HepG2 (cell line): Measurements from ENCODE around the gene ABCE1. TPM values are rescaled to one million over a fixed set of nuclear protein-coding genes. Genes with fewer than 3 reads are reported as not detected.

Experiments used
- ATAC-seq: fragments of 200-7000 bp; cut with Tn5 transposase; 3 replicates; pipeline ENCODE4 v1.9.1; 2020; ENCODE audit warnings: mild to moderate bottlenecking, moderate library complexity
- BruUV-seq: library from RNA; stranded (reverse); fragments of 400-500 nt; replicated peaks from 2 replicates; lab custom pipeline; 2021; lab: Mats Ljungman, UMichigan
- CTCF ChIA-PET: fragments of 300-600 bp; formaldehyde crosslinking; extraction: SDS; loops from one replicate; lab custom pipeline; 2021; ENCODE audit warnings: low total read pairs, inconsistent platforms, low intra/inter-chr PET ratio; lab: Yijun Ruan, JAX
- POLR2A ChIA-PET: fragments of 350-600 bp; sonication (Branson Sonifier 250); formaldehyde crosslinking; loops from one replicate; lab custom pipeline; 2020; ENCODE audit warnings: antibody characterized with exemption, inconsistent platforms; lab: Yijun Ruan, JAX
- DNase-seq: peaks from one replicate; pipeline ENCODE4 v3.0.0-alpha.2; 2015; ENCODE audit warnings: low spot score
- FAIRE-seq: peaks from 3 replicates; lab custom pipeline; 2011; peaks lifted over from hg19 to GRCh38; lab: Jason Lieb, UNC
- H2AFZ ChIP-seq: one replicate; pipeline ENCODE4 v1.6.1; 2011; ENCODE audit warnings: low read length, inconsistent platforms
- H3K27ac ChIP-seq: fragments of 300-600 bp; 3 replicates; pipeline ENCODE4 v1.8.0; 2011; ENCODE audit warnings: mixed run types, mild to moderate bottlenecking, mixed read lengths, low read length, inconsistent platforms; ENCODE audit not compliant: insufficient read depth; ENCODE audit errors: extremely low read length
- H3K27me3 ChIP-seq, 2 experiments: fragments of 200-600 bp in 1 of 2; 2 replicates in 1 of 2; 3 replicates in 1 of 2; pipeline versions ENCODE4 v1.6.0 to v1.8.0; 2011; ENCODE audit warnings: low read length in 2 of 2, mild to moderate bottlenecking in 2 of 2, moderate library complexity in 2 of 2, inconsistent platforms in 1 of 2; ENCODE audit not compliant: insufficient read depth in 2 of 2, control insufficient read depth in 1 of 2
- H3K36me3 ChIP-seq, 2 experiments: fragments of 200-600 bp in 1 of 2; replicated peaks in 1 of 2; 2 replicates in 1 of 2; 3 replicates in 1 of 2; pipeline versions ENCODE4 v1.5.1 to v1.8.0; 2011; ENCODE audit warnings: low read length in 2 of 2, inconsistent platforms in 1 of 2; ENCODE audit not compliant: insufficient read depth in 2 of 2, control insufficient read depth in 1 of 2
- H3K4me1 ChIP-seq: 2 replicates; pipeline ENCODE4 v1.5.1; 2012; ENCODE audit warnings: low read length, inconsistent platforms; ENCODE audit not compliant: insufficient read depth
- H3K4me2 ChIP-seq: 2 replicates; pipeline ENCODE4 v1.6.0; 2011; ENCODE audit warnings: low read depth, low read length, inconsistent platforms
- H3K4me3 ChIP-seq, 3 experiments: fragments of 200-600 bp in 1 of 3; sonication (generic), shearing (Covaris generic) in 1 of 3; replicated peaks in 1 of 3; 2 replicates each; pipeline ENCODE4 v1.5.1; 2011 to 2016; ENCODE audit warnings: low read length in 3 of 3, inconsistent platforms in 2 of 3, low read depth in 2 of 3, mild to moderate bottlenecking in 2 of 3, control low read depth in 1 of 3, mixed read lengths in 1 of 3; ENCODE audit not compliant: insufficient read depth in 1 of 3
- H3K79me2 ChIP-seq: one replicate; pipeline ENCODE4 v1.6.1; 2011; ENCODE audit warnings: low read length, inconsistent platforms; ENCODE audit not compliant: insufficient read depth
- H3K9ac ChIP-seq: 2 replicates; pipeline ENCODE4 v1.6.0; 2011; ENCODE audit warnings: mild to moderate bottlenecking, low read depth, low read length, inconsistent platforms; ENCODE audit not compliant: insufficient read depth
- H3K9me3 ChIP-seq: 2 replicates; pipeline ENCODE4 v1.5.1; 2012; ENCODE audit warnings: mild to moderate bottlenecking, low read length
- H4K20me1 ChIP-seq: 2 replicates; pipeline ENCODE4 v1.6.0; 2011; ENCODE audit warnings: inconsistent platforms, mild to moderate bottlenecking, low read length, moderate library complexity; ENCODE audit not compliant: insufficient read depth
- AGO2 ChIP-seq: fragments of 200-400 bp; formaldehyde crosslinking; optimal IDR thresholded peaks from 2 replicates; pipeline ENCODE3; 2017; ENCODE audit warnings: mild to moderate bottlenecking, low read depth, low read length, moderate library complexity
- CCAR2 ChIP-seq: fragments of 200-400 bp; formaldehyde crosslinking; optimal IDR thresholded peaks from 2 replicates; pipeline ENCODE3; 2018; ENCODE audit warnings: low read depth, mild to moderate bottlenecking, low read length, moderate library complexity
- DNMT3B ChIP-seq: conservative IDR thresholded peaks from 2 replicates; pipeline ENCODE4 v1.6.1; 2016; ENCODE audit warnings: missing biosample characterization, control low read depth
- EP300 ChIP-seq, 3 experiments: sonication (generic) in 1 of 3; formaldehyde crosslinking in 1 of 3; IDR thresholded peaks; 2 replicates each; pipeline versions ENCODE4 v1.5.1 to v1.6.1; 2011 to 2020; ENCODE audit warnings: low read depth in 2 of 3, low read length in 2 of 3, borderline replicate concordance in 1 of 3, improper control_type of control experiment in 1 of 3, mild to moderate bottlenecking in 1 of 3, missing genetic modification reagents in 1 of 3, moderate library complexity in 1 of 3
- MLLT10 ChIP-seq: sonication (generic); formaldehyde crosslinking; IDR thresholded peaks from 2 replicates; pipeline ENCODE4 v1.4.0; 2020; ENCODE audit warnings: missing genetic modification reagents
- NFRKB ChIP-seq: fragments of 450-650 bp; IDR thresholded peaks from 2 replicates; pipeline ENCODE4 v1.6.1; 2017
- PAXIP1 ChIP-seq: sonication (generic); formaldehyde crosslinking; conservative IDR thresholded peaks from 2 replicates; pipeline ENCODE4 v1.4.0; 2020; ENCODE audit warnings: mild to moderate bottlenecking, missing genetic modification reagents, moderate library complexity
- PRPF4 ChIP-seq: fragments of 200-400 bp; formaldehyde crosslinking; IDR thresholded peaks from 2 replicates; pipeline ENCODE4 v1.6.1; 2016; ENCODE audit warnings: low read length, low read depth; ENCODE audit not compliant: poor library complexity, severe bottlenecking
- XBP1 ChIP-seq: sonication (generic); formaldehyde crosslinking; IDR thresholded peaks from 2 replicates; pipeline ENCODE4 v1.5.0; 2020; ENCODE audit warnings: missing genetic modification reagents
- ZFAT ChIP-seq: sonication (generic); formaldehyde crosslinking; conservative IDR thresholded peaks from 2 replicates; pipeline ENCODE4 v1.8.1; 2023; ENCODE audit warnings: missing genetic modification reagents, inconsistent platforms
- ZHX2 ChIP-seq, 2 experiments: sonication (generic) in 1 of 2; formaldehyde crosslinking in 1 of 2; IDR thresholded peaks; 2 replicates each; pipeline versions ENCODE4 v1.6.1 to v1.9.0; 2014 to 2022; ENCODE audit warnings: antibody characterized with exemption in 1 of 2, borderline replicate concordance in 1 of 2, inconsistent platforms in 1 of 2, low read depth in 1 of 2, missing genetic modification reagents in 1 of 2
- ZNF224 ChIP-seq: sonication (generic); formaldehyde crosslinking; IDR thresholded peaks from 2 replicates; pipeline ENCODE4 v1.5.0; 2020; ENCODE audit warnings: mild to moderate bottlenecking, missing genetic modification reagents
- ZNF704 ChIP-seq: sonication (generic); formaldehyde crosslinking; IDR thresholded peaks from 2 replicates; pipeline ENCODE4 v1.8.1; 2023; ENCODE audit warnings: mild to moderate bottlenecking, inconsistent platforms, moderate library complexity, missing genetic modification reagents, borderline replicate concordance
- ZNF720 ChIP-seq: sonication (generic); formaldehyde crosslinking; IDR thresholded peaks from 2 replicates; pipeline ENCODE4 v1.4.0; 2020; ENCODE audit warnings: missing genetic modification reagents
- WGBS: methylation state at CpG from one replicate; pipeline ENCODE4 v1.1.6; 2017; ENCODE audit warnings: low lambda C conversion rate; 5-methylcytosine and 5-hydroxymethylcytosine counted together
- in situ Hi-C: cut with HindIII; loops from 2 replicates; pipeline ENCODE4 v1.10.0; 2017; ENCODE audit warnings: low pct_unique_long_range_greater_than_20kb; ENCODE audit not compliant: extremely low pct_ligation_motif_present
- intact Hi-C: fragments of 100-400 bp; cut with micrococcal nuclease; formaldehyde crosslinking; loops from one replicate; pipeline ENCODE4 v1.10.0; 2022; ENCODE audit not compliant: unreplicated experiment
- polyA plus RNA-seq, 8 experiments: library from polyadenylated mRNA; depleted of rRNA in 3 of 8; stranded (reverse) in 7 of 8; unstranded in 1 of 8; fragments of >200 nt; fragmentation: Illumina TruSeq in 4 of 8; extraction: Trizol in 4 of 8; gene quantifications; 2 replicates each; pipeline versions ENCODE4 v1.2.1 to v1.2.3, GENCODE V29; 2011 to 2016; ENCODE audit warnings: low read depth in 4 of 8, missing spikeins in 1 of 8, mixed read lengths in 1 of 8; ENCODE audit not compliant: insufficient read depth in 1 of 8
- total RNA-seq, 5 experiments: library from RNA; depleted of rRNA; stranded (reverse); fragments of >200 nt; fragmentation: Illumina TruSeq; extraction: Trizol; gene quantifications; 2 replicates each; pipeline ENCODE4 v1.2.3, GENCODE V29; 2016; ENCODE audit warnings: low read depth in 1 of 5

Gene ABCE1
- total and polyA plus RNA-seq, 2 of the 13 experiments (the other 11 are each of a cell fraction or from before 2014, with no cell fraction given): 50.8 to 139 TPM

- in situ Hi-C loops: loop anchor here (25.0 kb wide), 1 partner anchor 1591 kb away; the partner anchor contains the start of gene SMARCA5
- H3K79me2 ChIP-seq: peaks cover 58% of the 10 kb centered on the region
- no peaks in the 10 kb centered on the region; a peak in 1 of 5 replicates for H3K27me3 ChIP-seq
- no peak for ATAC-seq
- H3K4me1 ChIP-seq: peaks cover 51% of the 10 kb centered on the region
- no peaks in the 10 kb centered on the region for H3K9me3 ChIP-seq
- no peak for FAIRE-seq
- H3K4me3 ChIP-seq: no peak overlapping the region
- peaks cover 4 to 36% of the 10 kb centered on the region in 2 experiments for H3K36me3 ChIP-seq
- H3K4me2 ChIP-seq: no peak overlapping the region
- intact Hi-C loops: no loop called here
- no peak overlapping the region for H3K27ac ChIP-seq
- no peak for TF ChIP-seq ZNF224
- no peak for TF ChIP-seq ZFAT (CRISPR knock-in tag)
- TF ChIP-seq PAXIP1 (CRISPR knock-in tag): no peak
- TF ChIP-seq EP300 (IDR thresholded peaks at IDR 0.05; ENCODE audit: low read depth in 2 of 2, low read length in 2 of 2): no peak
- no peak for TF ChIP-seq EP300 (CRISPR knock-in tag; IDR thresholded peaks at IDR 0.05; ENCODE audit: borderline replicate concordance)
- TF ChIP-seq DNMT3B (CRISPR knock-in tag): no peak
- TF ChIP-seq ZNF720 (CRISPR knock-in tag): no peak
- no peak for TF ChIP-seq ZHX2 (IDR thresholded peaks at IDR 0.05; ENCODE audit: low read depth)
- TF ChIP-seq ZHX2 (CRISPR knock-in tag; IDR thresholded peaks at IDR 0.05; ENCODE audit: borderline replicate concordance): no peak
- TF ChIP-seq NFRKB: no peak
- TF ChIP-seq ZNF704 (CRISPR knock-in tag): no peak
- TF ChIP-seq AGO2: no peak
- TF ChIP-seq PRPF4: no peak
- no peak for TF ChIP-seq XBP1 (CRISPR knock-in tag)
- no peak for TF ChIP-seq CCAR2
- no peak for TF ChIP-seq MLLT10 (CRISPR knock-in tag)
- POLR2A ChIA-PET: no interaction called here
- no TSS peak for BruUV-seq
- no peak overlapping the region for H3K9ac ChIP-seq
- H2AFZ ChIP-seq: no peak overlapping the region
- CTCF ChIA-PET: no interaction called here
- WGBS: 97% methylated on average over 3 of the region's 3 CpGs
- peaks cover 15% of the 10 kb centered on the region; the same call in 1 of the 2 replicates for H4K20me1 ChIP-seq
- DNase-seq: no peak
Measured at GRCh38 chr4:145103496-145103895, 5.4 kb downstream of the ABCE1 start.
